Activated CD8-positive, alpha-beta T cell treated with anti-CD3 and anti-CD28 coated beads for 36 hours (primary cell): Measurements from ENCODE around the gene RAP1A. TPM values are rescaled to one million over a fixed set of nuclear protein-coding genes. Genes with fewer than 3 reads are reported as not detected.

Experiments
- ATAC-seq: fragments of 200-7000 bp; cut with Tn5 transposase; one replicate; pipeline ENCODE4 v1.10.0; 2021; ENCODE audit warnings: mild to moderate bottlenecking, moderate library complexity
- CTCF ChIA-PET: fragments of 350-600 bp; sonication (Branson Sonifier 250); formaldehyde crosslinking; loops from one replicate; lab custom pipeline; 2021; ENCODE audit warnings: antibody characterized with exemption; lab: Charles Lee
- POLR2A ChIA-PET: fragments of 350-600 bp; sonication (Branson Sonifier 250); formaldehyde crosslinking; loops from one replicate; lab custom pipeline; 2021; ENCODE audit warnings: antibody characterized with exemption; lab: Charles Lee
- DNase-seq: peaks from one replicate; pipeline ENCODE4 v3.0.0-alpha.2; 2020
- H3K27ac Mint-ChIP-seq: one replicate; pipeline ENCODE4 v1.8.0; 2021; ENCODE audit warnings: mild to moderate bottlenecking, mixed read lengths
- H3K27me3 Mint-ChIP-seq: one replicate; pipeline ENCODE4 v1.8.0; 2021; ENCODE audit warnings: mixed read lengths
- H3K36me3 Mint-ChIP-seq: one replicate; pipeline ENCODE4 v1.8.0; 2021; ENCODE audit warnings: low read depth, mixed read lengths
- H3K4me1 Mint-ChIP-seq: one replicate; pipeline ENCODE4 v1.8.0; 2021; ENCODE audit warnings: low read depth, mixed read lengths
- H3K4me3 Mint-ChIP-seq: one replicate; pipeline ENCODE4 v1.8.0; 2021; ENCODE audit warnings: mild to moderate bottlenecking, moderate library complexity, mixed read lengths
- H3K9me3 Mint-ChIP-seq: one replicate; pipeline ENCODE4 v1.8.0; 2021; ENCODE audit warnings: mixed read lengths
- CTCF ChIP-seq: fragments of 200-600 bp; IDR thresholded peaks from one replicate; pipeline ENCODE4 v1.8.0; 2022; ENCODE audit warnings: antibody characterized with exemption, mild to moderate bottlenecking
- intact Hi-C: fragments of 100-400 bp; cut with micrococcal nuclease; formaldehyde crosslinking; loops from one replicate; pipeline ENCODE4 v1.10.0; 2022
- total RNA-seq, 2 experiments: library from RNA; stranded (reverse); gene quantifications; one replicate each; pipeline ENCODE4 v1.2.3, GENCODE V29; 2021

Gene RAP1A
- total RNA-seq, 2 experiments from 2014 or later = 197 to 198 TPM

- Mint-ChIP-seq H3K27me3 (no peaks in the 10 kb centered on the region), H3K27ac (peak overlapping the region; percentile 42), H3K9me3 (no peaks in the 10 kb centered on the region), H3K36me3 (peaks cover 60% of the 10 kb centered on the region), H3K4me3 (no peak overlapping the region), H3K4me1 (peaks cover 66% of the 10 kb centered on the region)
- ATAC-seq (no peak), DNase-seq (no peak)
- TF ChIP-seq CTCF = no peak
- CTCF ChIA-PET = interaction anchor here (0.8 to 7.5 kb wide), 5 partner anchors 11 to 194 kb away, joined by 4 to 62 read pairs (median 5); no protein-coding TSS in a partner anchor
- intact Hi-C loops = no loop called here
- POLR2A ChIA-PET = interaction anchor here (0.7 to 1.5 kb wide), 3 partner anchors 11 to 163 kb away, joined by 3 read pairs; no protein-coding TSS in a partner anchor
Measured at GRCh38 chr1:111702504-111703050, 83.0 kb downstream of the RAP1A start.

DNA sequence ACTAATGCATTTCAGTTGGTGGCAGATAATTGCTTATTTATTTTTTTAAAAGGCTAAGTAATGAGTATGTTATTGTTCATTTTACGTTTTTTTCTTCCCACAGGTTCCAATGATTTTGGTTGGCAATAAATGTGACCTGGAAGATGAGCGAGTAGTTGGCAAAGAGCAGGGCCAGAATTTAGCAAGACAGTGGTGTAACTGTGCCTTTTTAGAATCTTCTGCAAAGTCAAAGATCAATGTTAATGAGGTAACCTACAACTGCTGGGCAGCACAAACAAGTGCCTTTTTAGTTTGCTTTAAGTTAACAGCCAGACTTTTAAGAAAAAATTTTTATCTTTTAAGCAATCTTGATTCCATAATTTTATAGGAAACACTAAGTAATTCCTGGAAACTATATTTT is 84.7 kb downstream of the RAP1A start:
- peaks cover 66% of the 10 kb centered on the region for H3K36me3 Mint-ChIP-seq
- no peaks in the 10 kb centered on the region for H3K27me3 Mint-ChIP-seq
- no peaks in the 10 kb centered on the region for H3K9me3 Mint-ChIP-seq
- peaks cover 73% of the 10 kb centered on the region for H3K4me1 Mint-ChIP-seq
- no peak for ATAC-seq
- CTCF ChIA-PET = interaction anchor here (1.0 to 7.5 kb wide), 4 partner anchors 9 to 222 kb away, joined by 3 to 62 read pairs (median 4); no protein-coding TSS in a partner anchor
- no peak for TF ChIP-seq CTCF
- POLR2A ChIA-PET = interaction anchor here (1.0 to 1.1 kb wide), 2 partner anchors 9 to 14 kb away, joined by 3 read pairs; no protein-coding TSS in a partner anchor
- no peak overlapping the region for H3K4me3 Mint-ChIP-seq
- no peak for DNase-seq
- intact Hi-C loops = no loop called here
- H3K27ac Mint-ChIP-seq = peak overlapping the region; percentile 77

GRCh38 chr1:111704776-111705175 is 85.2 kb downstream of the RAP1A start:
- peaks cover 66% of the 10 kb centered on the region for H3K36me3 Mint-ChIP-seq
- no peaks in the 10 kb centered on the region for H3K27me3 Mint-ChIP-seq
- peaks cover 75% of the 10 kb centered on the region for H3K4me1 Mint-ChIP-seq
- ATAC-seq (peak; percentile 53), DNase-seq (no peak)
- no peak overlapping the region for H3K27ac Mint-ChIP-seq
- intact Hi-C loops = no loop called here
- no peaks in the 10 kb centered on the region for H3K9me3 Mint-ChIP-seq
- no peak for TF ChIP-seq CTCF
- POLR2A ChIA-PET = interaction anchor here (1.0 to 1.1 kb wide), 2 partner anchors 10 to 14 kb away, joined by 3 read pairs; no protein-coding TSS in a partner anchor
- CTCF ChIA-PET = interaction anchor here (1.1 to 7.5 kb wide), 2 partner anchors 9 to 223 kb away, joined by 3 to 62 read pairs; no protein-coding TSS in a partner anchor
- no peak overlapping the region for H3K4me3 Mint-ChIP-seq

DNA sequence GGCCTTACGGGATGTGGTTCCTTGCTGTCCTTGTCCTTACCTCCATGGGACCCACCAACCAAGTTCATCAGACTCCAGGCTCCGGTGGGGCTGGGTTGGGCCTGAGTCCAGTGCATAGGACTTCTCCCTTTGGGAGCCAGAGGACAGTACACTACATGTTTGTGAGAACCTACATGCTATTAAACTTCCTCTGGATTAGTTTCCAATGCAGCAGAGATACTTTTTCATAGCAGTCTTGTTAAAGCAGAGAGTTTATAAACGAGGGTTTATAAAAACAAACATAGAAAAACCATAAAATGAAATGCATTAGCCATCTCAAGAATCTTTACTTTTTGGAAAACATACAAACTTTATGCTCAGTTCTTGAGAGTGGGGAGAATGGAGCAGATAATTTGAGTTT is 86.3 kb downstream of the RAP1A start:
- Mint-ChIP-seq H3K27me3 (no peaks in the 10 kb centered on the region), H3K4me3 (no peak overlapping the region), H3K4me1 (peaks cover 75% of the 10 kb centered on the region), H3K36me3 (peaks cover 60% of the 10 kb centered on the region), H3K9me3 (no peaks in the 10 kb centered on the region), H3K27ac (peak overlapping the region; percentile 73)
- ChIA-PET CTCF (interaction anchor here (0.9 to 7.5 kb wide), 2 partner anchors 8 to 41 kb away, joined by 3 to 62 read pairs; no protein-coding TSS in a partner anchor), POLR2A (interaction anchor here (0.7 kb wide), 1 partner anchor 9 kb away, joined by 4 read pairs; no protein-coding TSS in a partner anchor)
- intact Hi-C loops = no loop called here
- DNase-seq (no peak), ATAC-seq (no peak)
- no peak for TF ChIP-seq CTCF

DNA sequence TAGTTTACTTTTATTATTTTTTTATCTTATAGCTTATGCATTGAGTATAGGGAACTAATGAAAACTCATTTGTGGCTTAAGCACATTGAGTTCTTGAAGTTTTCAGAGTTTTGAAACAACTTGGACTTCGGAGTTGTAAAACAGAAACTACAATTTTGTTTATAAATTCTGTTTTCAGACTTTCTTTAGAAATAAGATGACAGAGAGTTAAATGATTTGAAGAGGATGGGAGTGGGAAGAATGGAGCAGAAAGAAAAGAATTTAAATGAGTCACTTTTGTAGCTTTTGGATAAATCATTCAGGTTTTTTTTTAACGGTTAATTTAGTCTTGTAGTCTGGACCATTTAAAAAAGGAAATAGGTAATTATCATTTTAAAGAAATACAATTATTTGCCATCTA is 87.3 kb downstream of the RAP1A start:
- Mint-ChIP-seq H3K36me3 (peaks cover 53% of the 10 kb centered on the region), H3K4me1 (peaks cover 67% of the 10 kb centered on the region), H3K9me3 (no peaks in the 10 kb centered on the region), H3K27ac (peak overlapping the region; percentile 69), H3K27me3 (no peaks in the 10 kb centered on the region), H3K4me3 (no peak overlapping the region)
- TF ChIP-seq CTCF = no peak
- ChIA-PET POLR2A (interaction anchor here (0.6 kb wide), 1 partner anchor 492 kb away, joined by 3 read pairs; no protein-coding TSS in a partner anchor), CTCF (interaction anchor here (1.3 kb wide), 1 partner anchor 199 kb away, joined by 3 read pairs; no protein-coding TSS in a partner anchor)
- ATAC-seq = no peak
- intact Hi-C loops = no loop called here
- no peak for DNase-seq
